ENCODE data around the gene CNOT6.

GRCh38 chr5:180596115-180596667 lies 102.0 kb downstream of the CNOT6 start:
- TF ChIP-seq CTCF (conservative IDR thresholded peaks at IDR 0.05 in 1 of 2, IDR thresholded peaks at IDR 0.05 in 1 of 2; ENCODE audit: extremely low read depth in 1 of 2, insufficient read depth in 1 of 2, low read depth in 1 of 2, low read length in 2 of 2) = no peak
- TF ChIP-seq EZH2 (IDR thresholded peaks at IDR 0.05; ENCODE audit: borderline replicate concordance, low read length) = no peak

Measured in mammary epithelial cell (primary cell).